OCI-LY3 (cell line): ENCODE data around the gene LDB2.

ENCODE experiments used
- H2AFZ ChIP-seq: fragments of 200-600, 300-600 bp; shearing (Covaris generic); 2 replicates; pipeline ENCODE4 v1.6.0; 2014; ENCODE audit warnings: antibody characterized with exemption, low read depth, low read length
- H3K27ac ChIP-seq: fragments of 200-600, 300-600 bp; sonication (generic); 2 replicates; pipeline ENCODE4 v1.5.1; 2014; ENCODE audit warnings: mild to moderate bottlenecking, low read length, moderate library complexity, mixed read lengths
- H3K27me3 ChIP-seq: fragments of 200-600, 300-600 bp; sonication (generic); 2 replicates; pipeline ENCODE4 v1.6.1; 2014; ENCODE audit warnings: low read depth, low read length, mixed read lengths
- H3K36me3 ChIP-seq: fragments of 200-600, 300-600 bp; sonication (generic); replicated peaks from 2 replicates; pipeline ENCODE3; 2014; ENCODE audit warnings: low read depth, low read length, mixed read lengths
- H3K4me1 ChIP-seq: fragments of 300-600, 200-600 bp; sonication (generic); 2 replicates; pipeline ENCODE4 v1.6.1; 2014; ENCODE audit warnings: low read length, mixed read lengths
- H3K4me2 ChIP-seq: fragments of 200-600, 300-600 bp; sonication (generic); 2 replicates; pipeline ENCODE4 v1.6.1; 2014; ENCODE audit warnings: low read length, mixed read lengths
- H3K4me3 ChIP-seq: fragments of 300-600, 200-600 bp; sonication (generic); 2 replicates; pipeline ENCODE4 v1.5.1; 2014; ENCODE audit warnings: antibody characterized with exemption, mild to moderate bottlenecking, low read length, moderate library complexity
- H3K79me2 ChIP-seq: fragments of 300-600, 200-600 bp; shearing (Covaris generic); 2 replicates; pipeline ENCODE4 v1.6.1; 2014; ENCODE audit warnings: mild to moderate bottlenecking, low read length, mixed read lengths
- H3K9ac ChIP-seq: fragments of 300-600, 200-600 bp; shearing (Covaris generic); 2 replicates; pipeline ENCODE4 v1.6.0; 2014; ENCODE audit warnings: mild to moderate bottlenecking, low read length, moderate library complexity
- H3K9me3 ChIP-seq: fragments of 200-600, 300-600 bp; shearing (Covaris generic); 2 replicates; pipeline ENCODE4 v1.6.1; 2014; ENCODE audit warnings: low read length, mixed read lengths; ENCODE audit not compliant: insufficient read depth
- H4K20me1 ChIP-seq: fragments of 200-600, 300-600 bp; sonication (generic); 2 replicates; pipeline ENCODE4 v1.6.1; 2016; ENCODE audit warnings: low read length, mixed read lengths; ENCODE audit not compliant: insufficient read depth
- CTCF ChIP-seq: fragments of 200-600, 300-600 bp; sonication (generic); IDR thresholded peaks from 2 replicates; pipeline ENCODE4 v1.5.1; 2014; ENCODE audit warnings: antibody characterized with exemption, low read length, low read depth
- EZH2phosphoT487 ChIP-seq: fragments of 200-600 bp; shearing (Covaris generic); IDR thresholded peaks from 2 replicates; pipeline ENCODE4 v1.6.1; 2018; ENCODE audit warnings: antibody characterized with exemption, mixed run types, low read depth

The LDB2 gene

GRCh38 chr4:16593386-16593785, 305.1 kb downstream of the LDB2 start:
- TF ChIP-seq EZH2phosphoT487 = no peak
- H4K20me1 ChIP-seq = no peaks in the 10 kb centered on the region
- no peak overlapping the region for H3K27ac ChIP-seq
- H3K79me2 ChIP-seq = no peaks in the 10 kb centered on the region
- H3K9me3 ChIP-seq = no peaks in the 10 kb centered on the region
- H3K36me3 ChIP-seq = no peaks in the 10 kb centered on the region
- H2AFZ ChIP-seq = no peak overlapping the region
- H3K27me3 ChIP-seq = no peaks in the 10 kb centered on the region
- no peak overlapping the region for H3K9ac ChIP-seq
- no peak overlapping the region for H3K4me2 ChIP-seq
- H3K4me3 ChIP-seq = no peak overlapping the region
- H3K4me1 ChIP-seq = peaks cover under 1% of the 10 kb centered on the region; the same call in 1 of the 2 replicates

- H3K27me3 ChIP-seq = no peaks in the 10 kb centered on the region
- no peak overlapping the region for H3K4me3 ChIP-seq
- no peak overlapping the region for H2AFZ ChIP-seq
- no peaks in the 10 kb centered on the region for H3K36me3 ChIP-seq
- H3K27ac ChIP-seq = no peak overlapping the region
- H3K9me3 ChIP-seq = no peaks in the 10 kb centered on the region
- H3K79me2 ChIP-seq = no peaks in the 10 kb centered on the region
- H3K4me1 ChIP-seq = no peaks in the 10 kb centered on the region
- no peak overlapping the region for H3K9ac ChIP-seq
- TF ChIP-seq EZH2phosphoT487 (no peak), CTCF (no peak)
- H3K4me2 ChIP-seq = no peak overlapping the region
- no peaks in the 10 kb centered on the region for H4K20me1 ChIP-seq
Observed at GRCh38 chr4:16591272-16591826, 307.1 kb downstream of the LDB2 start.

GRCh38 chr4:16590797-16591196, 307.6 kb downstream of the LDB2 start:
- H3K9me3 ChIP-seq = no peaks in the 10 kb centered on the region
- TF ChIP-seq CTCF (no peak), EZH2phosphoT487 (no peak)

GRCh38 chr4:16588651-16589050, 309.8 kb downstream of the LDB2 start:
- Histone ChIP-seq H3K4me2 (no peak overlapping the region), H3K9me3 (no peaks in the 10 kb centered on the region), H3K27me3 (no peaks in the 10 kb centered on the region), H3K4me1 (0 out of 2 replicates have a peak, but pooled peaks cover 2% of the 10 kb centered on the region), H2AFZ (no peak overlapping the region), H3K9ac (no peak overlapping the region), H4K20me1 (no peaks in the 10 kb centered on the region), H3K79me2 (no peaks in the 10 kb centered on the region), H3K36me3 (no peaks in the 10 kb centered on the region), H3K27ac (no peak overlapping the region), H3K4me3 (no peak overlapping the region)
- TF ChIP-seq EZH2phosphoT487 = no peak
- no peak for TF ChIP-seq CTCF

More at GRCh38 chr4:16590797-16591196, 307.6 kb downstream of the LDB2 start:
- Histone ChIP-seq H3K27me3 (no peaks in the 10 kb centered on the region), H3K4me2 (no peak overlapping the region), H2AFZ (no peak overlapping the region), H3K4me1 (0 out of 2 replicates have a peak, but pooled peaks cover 2% of the 10 kb centered on the region), H3K79me2 (no peaks in the 10 kb centered on the region), H3K36me3 (no peaks in the 10 kb centered on the region), H3K4me3 (no peak overlapping the region), H3K9ac (no peak overlapping the region), H3K27ac (no peak overlapping the region), H4K20me1 (no peaks in the 10 kb centered on the region)
